ENCODE results near the gene PADI6. TPM values are rescaled to one million over a fixed set of nuclear protein-coding genes. Genes with fewer than 3 reads are reported as not detected.
A peak's percentile ranks its signal among the peaks of the same experiment; 100 is the strongest.

PADI6 gene
- total and polyA plus RNA-seq, 9 of the 15 experiments (the other 6 are each of a cell fraction or from before 2014, with no cell fraction given) = not detected

- TF ChIP-seq ZBTB40 (IDR thresholded peaks at IDR 0.05) (no peak), ZBTB40 (CRISPR knock-in tag; IDR thresholded peaks at IDR 0.05) (no peak), HDAC2 (IDR thresholded peaks at IDR 0.05) (peak; percentile 78; the same call in 1 of the 2 replicates), ZNF785 (CRISPR knock-in tag; IDR thresholded peaks at IDR 0.05) (no peak), RBM34 (IDR thresholded peaks at IDR 0.05; ENCODE audit: borderline replicate concordance, insufficient read depth, low read length) (no peak), ESRRA (IDR thresholded peaks at IDR 0.05; ENCODE audit: borderline replicate concordance, low read depth) (0 out of 2 replicates have a peak, but pooled peaks have one; percentile 18), SMAD4 (CRISPR knock-in tag; conservative IDR thresholded peaks at IDR 0.05) (peak; percentile 89), KDM2B (CRISPR knock-in tag; IDR thresholded peaks at IDR 0.05) (no peak), CXXC5 (CRISPR knock-in tag; IDR thresholded peaks at IDR 0.05) (peak; percentile 77), MTA3 (IDR thresholded peaks at IDR 0.05; ENCODE audit: borderline replicate concordance) (peak; percentile 91; the same call in 1 of the 2 replicates), ZNF584 (CRISPR knock-in tag; IDR thresholded peaks at IDR 0.05; ENCODE audit: low read depth) (peak; percentile 81; the same call in 1 of the 2 replicates), ATF2 (CRISPR knock-in tag; IDR thresholded peaks at IDR 0.05) (no peak), ZNF780A (CRISPR knock-in tag; IDR thresholded peaks at IDR 0.05) (no peak), ARID3B (CRISPR knock-in tag; IDR thresholded peaks at IDR 0.05; ENCODE audit: borderline replicate concordance) (no peak), ZNF175 (CRISPR knock-in tag; IDR thresholded peaks at IDR 0.05; ENCODE audit: low read depth) (peak; percentile 72)
Observed at GRCh38 chr1:17441265-17441992, 69.4 kb downstream of the PADI6 start (continued).
